Psoas muscle (tissue), 7 donors: ENCODE data around the gene GNG5. TPM values are rescaled to one million over a fixed set of nuclear protein-coding genes. Genes with fewer than 3 reads are reported as not detected.

Experiments
- polyA plus RNA-seq, 3 donors: library from polyadenylated mRNA; stranded (reverse); fragments of 200-250 nt; gene quantifications; one replicate each; pipeline ENCODE4 v1.2.3, GENCODE V29; 2013
- total RNA-seq, 4 donors: library from RNA; stranded (reverse); fragmentation: NEBNext Ultra II Directional in 2 of 4; extraction: Animal tissue kit (Norgen Biotek cat#: 25700) in 2 of 4; gene quantifications; one replicate each; pipeline versions ENCODE4 v1.2.1 to v1.2.4, GENCODE V29; 2021 to 2023
- donor health status: healthy with polysubstance abuse.
- donor health status: DM: no; HTN: no; CAD: no; lungs with moderate emphysema.
- donor health status: Bipolar disorder and iron deficiency.
- donor health status: healthy.
- donor health status: DM: no; HTN: no; CAD: no.
- donor health status: DM: no; HTN: no; CAD: no.
- donor health status: DM: yes; HTN: yes; CAD: no.

GNG5 gene
- total and polyA plus RNA-seq, 7 donors, result 112 to 313 (median 163) TPM

Other genes starting within 250 kb of the GNG5 start
- gene SAMD13, start 204.9 kb downstream of the GNG5 start, total RNA-seq, result 1 to 10 TPM in 2 of 4 donors, under 1 TPM in 2; 0.65 to 3.2 (median 1.3) TPM
- gene SAMD13, start 204.9 kb downstream of the GNG5 start, polyA plus RNA-seq, result 1 to 10 TPM in 2 of 3 donors, under 1 TPM in 1; 0.53 to 6.8 (median 5.5) TPM
- gene DNASE2B, start 108.1 kb downstream of the GNG5 start, total RNA-seq, result 1 to 10 TPM in 1 of 4 donors, under 1 TPM in 1, not detected in 2; 0.50 to 3.1 TPM
- gene DNASE2B, start 108.1 kb downstream of the GNG5 start, polyA plus RNA-seq, result 1 to 10 TPM in 1 of 3 donors, under 1 TPM in 2; 0.18 to 1.1 (median 0.84) TPM
- gene RPF1, start 27.3 kb downstream of the GNG5 start, total RNA-seq, result 10 to 100 TPM; 29.2 to 38.5 (median 32.0) TPM
- 10 to 100 TPM; 44.7 to 75.5 (median 69.4) TPM for gene RPF1, start 27.3 kb downstream of the GNG5 start, polyA plus RNA-seq
- gene SPATA1, start 195 bp downstream of the GNG5 start, total RNA-seq, result 1 to 10 TPM in 1 of 4 donors, under 1 TPM in 2, not detected in 1; 0.92 to 1.4 (median 0.93) TPM
- gene SPATA1, start 195 bp downstream of the GNG5 start, polyA plus RNA-seq, result under 1 TPM in 2 of 3 donors, not detected in 1; 0.08 to 0.26 TPM
- gene CTBS, start 67.9 kb upstream of the GNG5 start, total RNA-seq, result 1 to 10 TPM; 4.4 to 5.2 (median 4.9) TPM
- 1 to 10 TPM; 1.8 to 3.8 (median 2.1) TPM for gene CTBS, start 67.9 kb upstream of the GNG5 start, polyA plus RNA-seq
- 1 to 10 TPM; 4.4 to 8.6 (median 7.9) TPM for gene SSX2IP, start 183.9 kb upstream of the GNG5 start, total RNA-seq
- 10 to 100 TPM in 1 of 3 donors, 1 to 10 TPM in 2; 2.2 to 12.8 (median 2.6) TPM for gene SSX2IP, start 183.9 kb upstream of the GNG5 start, polyA plus RNA-seq